ENCODE measurements around the gene SEPTIN2. TPM values are rescaled to one million over a fixed set of nuclear protein-coding genes. Genes with fewer than 3 reads are reported as not detected.

The SEPTIN2 gene
- total and polyA plus RNA-seq, 2 donors (not counting 3 experiments of a cell fraction or from before 2014, with no cell fraction given) = 427 to 512 TPM

DNA sequence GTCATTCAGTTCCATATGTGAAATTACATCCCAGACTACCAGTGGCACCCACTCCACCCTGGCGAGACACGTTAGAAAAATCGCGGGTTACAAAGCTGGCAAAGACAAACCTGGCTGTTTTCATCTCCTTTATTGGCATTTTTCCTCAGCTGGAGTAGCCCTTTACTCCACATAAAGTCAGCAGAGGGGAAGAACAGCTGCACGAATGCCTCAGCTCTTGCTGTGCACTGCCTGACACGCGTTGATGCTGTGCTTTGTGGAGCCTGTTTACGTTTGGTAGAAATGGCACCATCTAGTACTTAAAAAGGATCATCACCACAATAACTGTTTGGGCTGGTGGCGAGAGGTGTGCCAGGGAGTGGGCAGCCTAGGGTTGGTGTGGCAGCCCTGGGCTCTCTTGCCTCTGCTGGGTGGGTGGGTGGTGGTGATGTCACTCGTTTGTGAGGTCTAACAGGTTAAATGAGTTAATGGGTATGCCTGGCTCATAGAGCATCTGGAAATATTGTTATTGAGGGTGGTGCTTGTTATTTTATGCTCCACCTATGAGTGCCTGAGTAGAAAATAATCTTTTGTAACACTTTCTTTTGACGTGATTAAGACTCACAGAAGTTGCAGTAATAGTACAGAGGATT, 56.8 kb downstream of the SEPTIN2 start:
- H3K4me2 ChIP-seq (ENCODE audit: insufficient read depth, low read length) = no peak overlapping the region
- no peaks in the 10 kb centered on the region for H4K20me1 ChIP-seq (replicated peaks; ENCODE audit: control insufficient read depth, extremely low read depth, insufficient read depth, low read length)
- H3K36me3 ChIP-seq (ENCODE audit: control insufficient read depth in 2 of 2, extremely low read depth in 1 of 2, insufficient read depth in 2 of 2, low read length in 2 of 2) = peaks cover 0 to 9% of the 10 kb centered on the region in 2 experiments
- no peak overlapping the region for H3K27ac ChIP-seq (ENCODE audit: insufficient read depth, low read depth, low read length)
- no peak overlapping the region for H3K9ac ChIP-seq (replicated peaks; ENCODE audit: extremely low read depth, insufficient read depth, low read length)
- FAIRE-seq (no peak), DNase-seq (ENCODE audit: low read depth, low spot score) (no peak)
- no peak overlapping the region for H2AFZ ChIP-seq (ENCODE audit: low read depth, low read length)
- ChIA-PET CTCF (interaction anchor here (1.2 to 1.3 kb wide), 2 partner anchors 9 to 13 kb away, joined by 3 to 4 read pairs; no protein-coding TSS in a partner anchor), POLR2A (no interaction called here)
- H3K9me3 ChIP-seq (replicated peaks; ENCODE audit: control insufficient read depth, insufficient read depth, low read length) = no peaks in the 10 kb centered on the region
- intact Hi-C loops (cut with micrococcal nuclease) (no loop called here), dilution Hi-C loops (cut with MboI; ENCODE audit: extremely low pct_ligation_motif_present, low sequenced_read_pairs) (no loop called here)
- no peaks in the 10 kb centered on the region for H3K9me1 ChIP-seq (replicated peaks; ENCODE audit: control insufficient read depth, extremely low read depth, insufficient read depth, low read length)
- peaks cover 12% of the 10 kb centered on the region for H3K79me2 ChIP-seq (ENCODE audit: control insufficient read depth, insufficient read depth, low read length)
- no peak for TF ChIP-seq MYC (IDR thresholded peaks at IDR 0.05; ENCODE audit: low read depth, low read length)
- TF ChIP-seq POLR2A (IDR thresholded peaks at IDR 0.05; ENCODE audit: low read depth, low read length) = no peak
- no peak for TF ChIP-seq GATA2 (IDR thresholded peaks at IDR 0.05; ENCODE audit: insufficient read depth, insufficient read length, low read depth, low read length)
- TF ChIP-seq, protein P1, sequence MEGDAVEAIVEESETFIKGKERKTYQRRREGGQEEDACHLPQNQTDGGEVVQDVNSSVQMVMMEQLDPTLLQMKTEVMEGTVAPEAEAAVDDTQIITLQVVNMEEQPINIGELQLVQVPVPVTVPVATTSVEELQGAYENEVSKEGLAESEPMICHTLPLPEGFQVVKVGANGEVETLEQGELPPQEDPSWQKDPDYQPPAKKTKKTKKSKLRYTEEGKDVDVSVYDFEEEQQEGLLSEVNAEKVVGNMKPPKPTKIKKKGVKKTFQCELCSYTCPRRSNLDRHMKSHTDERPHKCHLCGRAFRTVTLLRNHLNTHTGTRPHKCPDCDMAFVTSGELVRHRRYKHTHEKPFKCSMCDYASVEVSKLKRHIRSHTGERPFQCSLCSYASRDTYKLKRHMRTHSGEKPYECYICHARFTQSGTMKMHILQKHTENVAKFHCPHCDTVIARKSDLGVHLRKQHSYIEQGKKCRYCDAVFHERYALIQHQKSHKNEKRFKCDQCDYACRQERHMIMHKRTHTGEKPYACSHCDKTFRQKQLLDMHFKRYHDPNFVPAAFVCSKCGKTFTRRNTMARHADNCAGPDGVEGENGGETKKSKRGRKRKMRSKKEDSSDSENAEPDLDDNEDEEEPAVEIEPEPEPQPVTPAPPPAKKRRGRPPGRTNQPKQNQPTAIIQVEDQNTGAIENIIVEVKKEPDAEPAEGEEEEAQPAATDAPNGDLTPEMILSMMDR (IDR thresholded peaks at IDR 0.05; ENCODE audit: extremely low read depth in 1 of 2, insufficient read depth in 1 of 2, low read depth in 1 of 2, low read length in 2 of 2) = no peak
- TF ChIP-seq JUN (IDR thresholded peaks at IDR 0.05; ENCODE audit: borderline replicate concordance, insufficient read depth, insufficient read length, low read depth) = no peak
- no peak for TF ChIP-seq EZH2 (IDR thresholded peaks at IDR 0.05; ENCODE audit: borderline replicate concordance, low read depth, low read length, severe bottlenecking)
- no peak for TF ChIP-seq FOS (IDR thresholded peaks at IDR 0.05; ENCODE audit: borderline replicate concordance, insufficient read depth, low read length)
- TF ChIP-seq MAX (IDR thresholded peaks at IDR 0.05; ENCODE audit: insufficient read depth, insufficient read length) = no peak
- no peak for TF ChIP-seq POLR2AphosphoS5 (IDR thresholded peaks at IDR 0.05; ENCODE audit: insufficient read depth, low read depth, low read length)
- no peaks in the 10 kb centered on the region for H3K4me1 ChIP-seq (ENCODE audit: control insufficient read depth, extremely low read depth, insufficient read depth, low read length)
- BruUV-seq (replicated peaks) = no TSS peak
- no peaks in the 10 kb centered on the region for H3K27me3 ChIP-seq (ENCODE audit: control insufficient read depth in 2 of 2, insufficient read depth in 2 of 2, low read length in 2 of 2)
- H3K4me3 ChIP-seq (replicated peaks in 1 of 3; ENCODE audit: insufficient read depth in 1 of 3, low read depth in 1 of 3, low read length in 3 of 3) = no peak overlapping the region
